GM06990 (cell line): ENCODE measurements around the gene NCBP2L.

ENCODE experiments used
- DNase-seq: peaks from one replicate; pipeline ENCODE4 v3.0.0-alpha.2; 2011; ENCODE audit not compliant: insufficient read length; ENCODE audit errors: extremely low read depth
- H3K27me3 ChIP-seq: replicated peaks from 2 replicates; pipeline ENCODE4 v1.6.0; 2011; ENCODE audit warnings: low read length; ENCODE audit not compliant: control insufficient read depth, insufficient read depth
- H3K36me3 ChIP-seq: 2 replicates; pipeline ENCODE4 v1.5.1; 2011; ENCODE audit warnings: low read length; ENCODE audit not compliant: control insufficient read depth, insufficient read depth
- H3K4me3 ChIP-seq: replicated peaks from 2 replicates; pipeline ENCODE4 v1.5.1; 2011; ENCODE audit warnings: low read depth, mild to moderate bottlenecking, control low read depth, low read length
- TF ChIP-seq, protein P1 (sequence below): IDR thresholded peaks from 2 replicates; pipeline ENCODE4 v1.5.1; 2011; ENCODE audit warnings: low read length, control low read depth, mild to moderate bottlenecking, inconsistent platforms; ENCODE audit not compliant: insufficient read depth, poor library complexity, severe bottlenecking

The NCBP2L gene

DNA sequence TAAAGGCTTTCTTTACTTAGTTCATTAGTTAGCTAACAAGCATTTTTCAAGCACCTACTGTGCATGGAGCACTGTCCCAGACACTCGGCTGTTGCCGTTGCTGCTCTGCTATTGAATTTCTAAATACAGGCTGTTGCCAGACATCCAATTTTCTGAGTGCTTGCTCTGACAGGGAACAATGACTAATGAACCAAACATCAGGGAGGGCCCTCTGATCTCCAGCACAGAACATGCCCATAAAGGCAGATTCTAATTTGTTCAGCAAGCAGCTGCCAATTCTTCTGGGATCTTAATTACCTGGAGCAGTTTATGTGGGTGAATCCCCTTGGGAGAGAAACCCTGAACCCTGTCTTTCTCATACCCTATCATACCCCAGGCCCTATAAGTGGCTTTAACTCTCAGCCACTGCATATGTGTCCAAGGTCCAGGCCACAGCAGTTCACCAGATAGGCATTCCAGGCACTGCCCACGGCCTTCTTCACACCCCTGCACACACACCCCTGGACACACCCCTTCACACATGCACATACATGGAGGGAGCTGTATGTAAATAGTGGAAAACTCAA, 29.9 kb upstream of the NCBP2L start:
- TF ChIP-seq, protein P1, sequence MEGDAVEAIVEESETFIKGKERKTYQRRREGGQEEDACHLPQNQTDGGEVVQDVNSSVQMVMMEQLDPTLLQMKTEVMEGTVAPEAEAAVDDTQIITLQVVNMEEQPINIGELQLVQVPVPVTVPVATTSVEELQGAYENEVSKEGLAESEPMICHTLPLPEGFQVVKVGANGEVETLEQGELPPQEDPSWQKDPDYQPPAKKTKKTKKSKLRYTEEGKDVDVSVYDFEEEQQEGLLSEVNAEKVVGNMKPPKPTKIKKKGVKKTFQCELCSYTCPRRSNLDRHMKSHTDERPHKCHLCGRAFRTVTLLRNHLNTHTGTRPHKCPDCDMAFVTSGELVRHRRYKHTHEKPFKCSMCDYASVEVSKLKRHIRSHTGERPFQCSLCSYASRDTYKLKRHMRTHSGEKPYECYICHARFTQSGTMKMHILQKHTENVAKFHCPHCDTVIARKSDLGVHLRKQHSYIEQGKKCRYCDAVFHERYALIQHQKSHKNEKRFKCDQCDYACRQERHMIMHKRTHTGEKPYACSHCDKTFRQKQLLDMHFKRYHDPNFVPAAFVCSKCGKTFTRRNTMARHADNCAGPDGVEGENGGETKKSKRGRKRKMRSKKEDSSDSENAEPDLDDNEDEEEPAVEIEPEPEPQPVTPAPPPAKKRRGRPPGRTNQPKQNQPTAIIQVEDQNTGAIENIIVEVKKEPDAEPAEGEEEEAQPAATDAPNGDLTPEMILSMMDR: no peak
- H3K27me3 ChIP-seq: no peaks in the 10 kb centered on the region; the same call in none of the 2 replicates
- H3K4me3 ChIP-seq: no peak overlapping the region
- no peak for DNase-seq
- H3K36me3 ChIP-seq: no peaks in the 10 kb centered on the region

DNA sequence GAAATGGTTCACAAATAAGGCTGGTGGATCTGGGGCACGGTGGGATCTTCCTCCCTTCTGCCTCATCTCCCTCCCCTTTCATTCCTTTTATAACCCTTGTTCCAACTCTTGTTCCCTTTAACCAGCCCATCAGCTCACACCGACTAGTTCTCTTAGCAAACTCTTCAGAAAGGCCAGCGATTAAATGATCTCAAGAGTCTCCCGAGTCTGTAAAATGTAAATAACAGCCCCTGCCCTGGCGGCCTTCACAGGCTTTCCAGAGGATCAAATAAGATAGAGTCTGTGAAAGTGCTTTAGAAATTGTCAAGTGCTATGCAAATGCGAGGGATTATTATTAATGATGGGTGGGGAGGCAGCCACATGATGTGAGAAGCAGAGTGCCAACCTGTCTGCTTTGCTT, 29.0 kb upstream of the NCBP2L start:
- Histone ChIP-seq H3K27me3 (no peaks in the 10 kb centered on the region; the same call in 1 of the 2 replicates), H3K4me3 (no peak overlapping the region), H3K36me3 (no peaks in the 10 kb centered on the region)
- DNase-seq: no peak
- TF ChIP-seq, protein P1: no peak

DNA sequence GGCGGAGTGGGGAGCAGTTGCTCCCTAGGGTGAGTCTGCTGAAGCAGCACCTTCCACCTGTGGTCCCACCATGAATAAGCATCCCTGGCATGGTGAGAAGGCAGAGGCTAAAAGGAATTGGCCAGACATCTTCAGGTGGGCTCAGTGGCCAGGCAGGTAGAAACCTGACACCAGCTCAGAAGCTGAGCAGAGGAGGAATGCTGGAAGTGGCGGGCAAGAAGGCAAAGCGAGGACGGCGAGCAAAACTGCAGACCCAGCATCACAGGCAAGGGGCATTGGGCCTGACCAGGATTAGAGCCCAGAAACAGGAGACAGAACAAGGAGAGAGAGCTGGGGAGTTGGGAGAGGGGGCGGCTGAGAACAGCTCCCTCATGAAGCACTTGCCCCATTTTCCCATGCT, 27.3 kb upstream of the NCBP2L start:
- no peaks in the 10 kb centered on the region; the same call in 1 of the 2 replicates for H3K27me3 ChIP-seq
- TF ChIP-seq, protein P1: no peak
- H3K4me3 ChIP-seq: no peak overlapping the region
- H3K36me3 ChIP-seq: no peaks in the 10 kb centered on the region
- no peak for DNase-seq

DNA sequence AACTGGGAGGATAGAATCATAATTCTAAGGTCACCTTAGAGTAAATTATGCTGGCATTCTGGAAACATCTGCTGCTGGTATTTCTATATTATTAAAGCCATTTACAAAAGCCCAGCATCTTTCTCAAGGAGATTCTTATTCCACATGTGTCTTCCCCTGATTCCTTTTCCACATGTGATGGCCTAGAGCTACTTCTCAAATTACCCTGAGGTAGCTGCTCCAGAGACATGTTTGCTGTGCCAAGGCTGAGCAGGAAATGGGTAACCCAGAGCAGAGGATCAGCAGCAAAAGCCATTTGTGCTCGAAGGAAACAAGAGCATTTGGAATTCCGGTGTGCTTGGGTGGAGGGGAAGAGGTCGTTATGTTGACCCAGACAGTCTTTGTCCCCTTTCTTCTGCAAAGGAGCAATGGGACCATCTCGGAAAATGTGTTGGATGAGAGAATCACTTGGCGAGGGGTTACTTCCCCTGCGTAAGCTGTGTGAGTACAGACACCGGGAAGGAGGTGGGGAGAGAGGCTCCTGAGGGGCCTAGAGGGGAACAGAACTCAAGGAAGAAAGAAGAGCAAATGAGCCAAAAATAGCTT, 26.6 kb upstream of the NCBP2L start:
- DNase-seq: no peak
- Histone ChIP-seq H3K36me3 (no peaks in the 10 kb centered on the region), H3K4me3 (no peak overlapping the region), H3K27me3 (no peaks in the 10 kb centered on the region; the same call in 1 of the 2 replicates)
- TF ChIP-seq, protein P1: no peak

DNA sequence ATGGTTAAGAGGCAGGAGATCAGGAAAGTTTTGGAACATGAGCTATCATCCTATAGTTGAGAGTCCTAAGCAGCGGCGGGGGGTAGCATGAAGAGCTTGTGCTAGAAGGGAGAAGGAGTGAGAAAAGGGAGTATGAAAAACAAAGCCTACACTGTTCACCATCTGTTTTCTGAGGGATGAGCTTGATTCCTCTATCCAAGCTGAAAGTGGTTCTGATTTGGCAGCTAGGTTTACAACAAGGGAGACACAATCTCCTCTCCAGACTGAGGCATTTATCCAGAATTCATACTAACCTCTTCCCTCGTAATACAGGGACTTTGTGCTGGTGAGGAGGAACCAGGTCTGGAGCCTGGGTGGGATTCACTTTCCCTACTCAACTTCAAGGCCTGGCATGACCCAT, 25.5 kb upstream of the NCBP2L start:
- Histone ChIP-seq H3K27me3 (no peaks in the 10 kb centered on the region; the same call in 1 of the 2 replicates), H3K4me3 (no peak overlapping the region), H3K36me3 (no peaks in the 10 kb centered on the region)
- no peak for DNase-seq
- TF ChIP-seq, protein P1: no peak

DNA sequence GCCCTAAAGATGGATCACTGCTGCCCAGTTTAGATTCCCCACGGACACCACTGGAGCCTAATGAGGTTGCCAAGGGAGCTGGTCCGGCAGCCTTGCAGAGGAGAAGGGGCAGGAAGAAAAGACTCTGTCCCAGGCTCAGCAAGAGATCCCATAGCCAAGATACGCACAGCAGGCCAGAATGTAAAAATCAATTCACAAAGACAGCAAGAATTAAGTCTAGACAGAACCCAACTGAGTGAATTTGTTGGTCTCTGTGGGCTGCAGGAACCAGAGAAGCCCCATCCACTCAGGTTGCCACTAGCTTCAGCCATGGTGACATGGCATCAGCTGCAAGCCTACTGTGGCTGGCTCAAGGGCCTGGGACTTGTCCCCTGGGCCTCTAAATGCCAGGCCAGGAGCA, 24.8 kb upstream of the NCBP2L start:
- TF ChIP-seq, protein P1: no peak
- H3K27me3 ChIP-seq: no peaks in the 10 kb centered on the region; the same call in 1 of the 2 replicates
- no peak for DNase-seq
- no peak overlapping the region for H3K4me3 ChIP-seq
- no peaks in the 10 kb centered on the region for H3K36me3 ChIP-seq
